ENCODE data around the gene EIF3M. TPM values are rescaled to one million over a fixed set of nuclear protein-coding genes. Genes with fewer than 3 reads are reported as not detected.

EIF3M gene
- 452 and 673 TPM in 2 replicates for total RNA-seq

GRCh38 chr11:32583459-32584271 lies at the start of gene EIF3M:
EIF3M (plus strand) TSS chr11:32583831; CDS start chr11:32583888, 57 bp downstream.

Other genes with a start within 250 kb of the EIF3M start
- 0.88 and 1.4 TPM in 2 replicates for gene WT1, start 148.3 kb upstream of the EIF3M start, total RNA-seq
- not detected in 2 replicates for gene CCDC73, start 210.8 kb downstream of the EIF3M start, total RNA-seq
- gene PRRG4, start 246.1 kb downstream of the EIF3M start, total RNA-seq = under 0.01 TPM in 1 of 2 replicates, not detected in the other

Measured in placental pericyte (primary cell).